ENCODE results near the gene FCRL4.

GRCh38 chr1:157585984-157586383, 11.9 kb downstream of the FCRL4 start:
- no peak for TF ChIP-seq CTCF (IDR thresholded peaks at IDR 0.05)
- TF ChIP-seq POLR2A (IDR thresholded peaks at IDR 0.05), result no peak

Data from heart left ventricle (tissue), 13 donors.